Measurements from ENCODE around the gene DDX20.

DNA sequence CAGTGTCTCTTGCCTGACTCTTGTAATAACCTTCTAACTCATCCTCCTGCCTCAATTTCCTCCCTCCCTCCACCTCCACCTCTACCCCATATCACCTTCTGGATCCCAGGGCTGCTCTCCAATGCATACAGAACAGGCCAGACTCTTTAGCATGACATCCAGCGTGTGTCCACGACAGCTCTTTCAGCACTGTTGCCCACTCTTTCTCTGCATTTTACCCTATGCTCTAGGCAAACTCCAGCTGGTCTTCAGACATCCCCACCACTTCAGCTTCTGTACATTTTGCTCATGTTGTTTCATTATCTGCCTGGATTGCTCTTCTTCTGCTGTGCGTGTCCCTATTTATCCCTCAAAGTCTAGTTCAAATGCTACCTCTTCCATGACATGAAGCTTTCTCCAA, 21.3 kb upstream of the DDX20 start:
- TF ChIP-seq, protein P1, sequence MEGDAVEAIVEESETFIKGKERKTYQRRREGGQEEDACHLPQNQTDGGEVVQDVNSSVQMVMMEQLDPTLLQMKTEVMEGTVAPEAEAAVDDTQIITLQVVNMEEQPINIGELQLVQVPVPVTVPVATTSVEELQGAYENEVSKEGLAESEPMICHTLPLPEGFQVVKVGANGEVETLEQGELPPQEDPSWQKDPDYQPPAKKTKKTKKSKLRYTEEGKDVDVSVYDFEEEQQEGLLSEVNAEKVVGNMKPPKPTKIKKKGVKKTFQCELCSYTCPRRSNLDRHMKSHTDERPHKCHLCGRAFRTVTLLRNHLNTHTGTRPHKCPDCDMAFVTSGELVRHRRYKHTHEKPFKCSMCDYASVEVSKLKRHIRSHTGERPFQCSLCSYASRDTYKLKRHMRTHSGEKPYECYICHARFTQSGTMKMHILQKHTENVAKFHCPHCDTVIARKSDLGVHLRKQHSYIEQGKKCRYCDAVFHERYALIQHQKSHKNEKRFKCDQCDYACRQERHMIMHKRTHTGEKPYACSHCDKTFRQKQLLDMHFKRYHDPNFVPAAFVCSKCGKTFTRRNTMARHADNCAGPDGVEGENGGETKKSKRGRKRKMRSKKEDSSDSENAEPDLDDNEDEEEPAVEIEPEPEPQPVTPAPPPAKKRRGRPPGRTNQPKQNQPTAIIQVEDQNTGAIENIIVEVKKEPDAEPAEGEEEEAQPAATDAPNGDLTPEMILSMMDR (IDR thresholded peaks at IDR 0.05; ENCODE audit: low read depth, low read length, poor library complexity, severe bottlenecking), result no peak
- no peak for TF ChIP-seq EZH2phosphoT487 (IDR thresholded peaks at IDR 0.05; ENCODE audit: borderline replicate concordance, low read length)

Measured in DOHH2 (cell line).